HG03469 (cell line): Measurements from ENCODE around the gene ARHGEF40.
A peak's percentile ranks its signal among the peaks of the same experiment; 100 is the strongest.

Experiments used
- ATAC-seq: cut with Tn5 transposase; IDR thresholded peaks from one replicate; pipeline ENCODE4 v1.9.1; 2021; ENCODE audit warnings: mild to moderate bottlenecking, moderate library complexity, moderate number of reproducible peaks; ENCODE audit not compliant: unreplicated experiment

ARHGEF40 gene

GRCh38 chr14:21078726-21079125 is 8.6 kb downstream of the ARHGEF40 start:
- no peak for ATAC-seq

- ATAC-seq, result no peak
Measured at GRCh38 chr14:21081521-21082142, 11.5 kb downstream of the ARHGEF40 start.

- ATAC-seq, result no peak
Measured at GRCh38 chr14:21083565-21084325, 13.6 kb downstream of the ARHGEF40 start.

- no peak for ATAC-seq
Measured at GRCh38 chr14:21084396-21084795, 14.3 kb downstream of the ARHGEF40 start.

GRCh38 chr14:21084998-21085853 is 15.1 kb downstream of the ARHGEF40 start:
- ATAC-seq, result no peak

- ATAC-seq, result no peak
Measured at GRCh38 chr14:21086908-21087293, 16.8 kb downstream of the ARHGEF40 start.

- peak; percentile 63 for ATAC-seq
Measured at GRCh38 chr14:21087294-21088091, 17.4 kb downstream of the ARHGEF40 start.

- no peak for ATAC-seq
Measured at GRCh38 chr14:21088687-21089086, 18.6 kb downstream of the ARHGEF40 start.

GRCh38 chr14:21089271-21089670 is 19.2 kb downstream of the ARHGEF40 start:
- ATAC-seq, result no peak

- no peak for ATAC-seq
Measured at GRCh38 chr14:21089877-21090193, 19.7 kb downstream of the ARHGEF40 start.

GRCh38 chr14:21090194-21090939 is 20.3 kb downstream of the ARHGEF40 start:
- no peak for ATAC-seq

- ATAC-seq, result no peak
Measured at GRCh38 chr14:21090940-21091663, 21.0 kb downstream of the ARHGEF40 start.

GRCh38 chr14:21091821-21092272 is 21.7 kb downstream of the ARHGEF40 start:
- ATAC-seq, result no peak

GRCh38 chr14:21092273-21093011 is 22.3 kb downstream of the ARHGEF40 start:
- peak; percentile 57 for ATAC-seq

GRCh38 chr14:21093018-21093417 is 22.9 kb downstream of the ARHGEF40 start:
- ATAC-seq, result no peak

- ATAC-seq, result no peak
Measured at GRCh38 chr14:21093769-21094681, 23.9 kb downstream of the ARHGEF40 start.

- no peak for ATAC-seq
Measured at GRCh38 chr14:21095430-21096205, 25.5 kb downstream of the ARHGEF40 start.
